GM23338 (cell line): ENCODE data around the gene TMTC4. TPM values are rescaled to one million over a fixed set of nuclear protein-coding genes. Genes with fewer than 3 reads are reported as not detected.

Source experiments
- ATAC-seq: fragments of 200-7000 bp; cut with Tn5 transposase; 3 replicates; pipeline ENCODE4 v1.9.1; 2020
- DNase-seq: peaks from one replicate; pipeline ENCODE4 v3.0.0-alpha.2; 2015; ENCODE audit warnings: low spot score
- H2AFZ ChIP-seq: fragments of 200-600 bp; sonication (generic); 2 replicates; pipeline ENCODE4 v1.8.0; 2016; ENCODE audit warnings: antibody characterized with exemption, mild to moderate bottlenecking, moderate library complexity
- H3F3A ChIP-seq: fragments of 200-600 bp; sonication (generic); replicated peaks from 2 replicates; pipeline ENCODE4 v1.8.0; 2017; ENCODE audit warnings: antibody characterized with exemption, mixed run types, low read depth
- H3K27ac ChIP-seq: fragments of 200-600 bp; sonication (generic); 2 replicates; pipeline ENCODE4 v1.6.1; 2016; ENCODE audit warnings: low read depth
- H3K27me3 ChIP-seq: fragments of 200-600 bp; sonication (generic); 2 replicates; pipeline ENCODE4 v1.8.0; 2016; ENCODE audit warnings: mild to moderate bottlenecking, mixed run types, moderate library complexity; ENCODE audit not compliant: insufficient read depth
- H3K36me3 ChIP-seq: fragments of 200-600 bp; sonication (generic); 2 replicates; pipeline ENCODE4 v1.8.0; 2016; ENCODE audit warnings: mild to moderate bottlenecking; ENCODE audit not compliant: insufficient read depth
- H3K4me1 ChIP-seq: fragments of 200-600 bp; sonication (generic); 2 replicates; pipeline ENCODE4 v1.8.0; 2016; ENCODE audit warnings: mild to moderate bottlenecking, moderate library complexity; ENCODE audit not compliant: insufficient read depth
- H3K4me2 ChIP-seq: fragments of 200-600 bp; sonication (generic); 2 replicates; pipeline ENCODE4 v1.7.1; 2017; ENCODE audit warnings: mixed run types
- H3K4me3 ChIP-seq: fragments of 200-600 bp; sonication (generic); 2 replicates; pipeline ENCODE4 v1.6.1; 2016; ENCODE audit warnings: mixed run types
- H3K79me2 ChIP-seq: fragments of 200-600 bp; sonication (generic); replicated peaks from 2 replicates; pipeline ENCODE4 v1.8.0; 2017; ENCODE audit warnings: mild to moderate bottlenecking; ENCODE audit not compliant: insufficient read depth
- H3K9me2 ChIP-seq: fragments of 200-600 bp; sonication (generic); 2 replicates; pipeline ENCODE4 v1.8.0; 2017; ENCODE audit not compliant: insufficient read depth
- H4K20me1 ChIP-seq: fragments of 200-600 bp; sonication (generic); replicated peaks from 2 replicates; pipeline ENCODE4 v1.8.0; 2017; ENCODE audit warnings: mild to moderate bottlenecking; ENCODE audit not compliant: insufficient read depth
- H3K27ac Mint-ChIP-seq: 2 replicates; pipeline ENCODE4 v1.8.0; 2020; ENCODE audit warnings: inconsistent platforms, mild to moderate bottlenecking, moderate library complexity, mixed read lengths
- H3K27me3 Mint-ChIP-seq: 3 replicates; pipeline ENCODE4 v1.8.0; 2022; ENCODE audit warnings: low read depth, mild to moderate bottlenecking, moderate library complexity, mixed read lengths, inconsistent platforms; ENCODE audit not compliant: insufficient read depth, poor library complexity
- H3K36me3 Mint-ChIP-seq: 3 replicates; pipeline ENCODE4 v1.8.0; 2021; ENCODE audit warnings: low read depth, mild to moderate bottlenecking, inconsistent platforms, moderate library complexity, mixed read lengths
- H3K4me1 Mint-ChIP-seq: 3 replicates; pipeline ENCODE4 v1.8.0; 2020; ENCODE audit warnings: mild to moderate bottlenecking, inconsistent platforms, mixed read lengths
- H3K4me3 Mint-ChIP-seq: 3 replicates; pipeline ENCODE4 v1.8.0; 2021; ENCODE audit warnings: moderate library complexity, mild to moderate bottlenecking, inconsistent platforms, mixed read lengths
- H3K9me3 Mint-ChIP-seq: 3 replicates; pipeline ENCODE4 v1.8.0; 2020; ENCODE audit warnings: moderate library complexity, mild to moderate bottlenecking, inconsistent platforms, mixed read lengths
- CREB1 ChIP-seq: fragments of 250-450 bp; sonication (Bioruptor Pico); IDR thresholded peaks from 2 replicates; pipeline ENCODE4 v1.5.0; 2020; ENCODE audit warnings: low read depth, mild to moderate bottlenecking, moderate library complexity
- CTCF ChIP-seq, 2 experiments: fragments of 200-600 bp in 1 of 2; sonication (generic) in 1 of 2; conservative IDR thresholded peaks; 2 replicates each; pipeline versions ENCODE4 v1.5.1 to v1.6.1; 2016 to 2017; ENCODE audit warnings: antibody characterized with exemption in 2 of 2, low read depth in 2 of 2, mild to moderate bottlenecking in 2 of 2, moderate library complexity in 1 of 2
- ETS1 ChIP-seq: IDR thresholded peaks from 2 replicates; pipeline ENCODE4 v1.6.1; 2016; ENCODE audit warnings: antibody characterized with exemption
- EZH2 ChIP-seq: fragments of 200-600 bp; sonication (generic); IDR thresholded peaks from one replicate; pipeline ENCODE4 v1.8.0; 2017; ENCODE audit warnings: antibody characterized with exemption, mild to moderate bottlenecking, low read depth; ENCODE audit not compliant: unreplicated experiment
- EZH2phosphoT487 ChIP-seq: fragments of 200-600 bp; sonication (generic); IDR thresholded peaks from one replicate; pipeline ENCODE4 v1.8.1; 2018; ENCODE audit warnings: antibody characterized with exemption; ENCODE audit not compliant: unreplicated experiment
- JUNB ChIP-seq: IDR thresholded peaks from one replicate; pipeline ENCODE4 v1.6.1; 2016; ENCODE audit warnings: antibody characterized with exemption; ENCODE audit not compliant: unreplicated experiment
- NANOG ChIP-seq: IDR thresholded peaks from 2 replicates; pipeline ENCODE4 v1.6.1; 2016; ENCODE audit warnings: antibody characterized with exemption, borderline replicate concordance
- POLR2AphosphoS5 ChIP-seq: IDR thresholded peaks from 2 replicates; pipeline ENCODE4 v1.6.1; 2016; ENCODE audit warnings: antibody characterized with exemption, low read depth
- REST ChIP-seq: IDR thresholded peaks from one replicate; pipeline ENCODE4 v1.6.1; 2018; ENCODE audit warnings: antibody characterized with exemption; ENCODE audit not compliant: unreplicated experiment
- STAT1 ChIP-seq: IDR thresholded peaks from one replicate; pipeline ENCODE4 v1.6.1; 2016; ENCODE audit warnings: antibody characterized with exemption; ENCODE audit not compliant: unreplicated experiment
- ZNF114 ChIP-seq: fragments of 250-450 bp; sonication (Bioruptor Pico); IDR thresholded peaks from 2 replicates; pipeline ENCODE4 v1.5.0; 2020; ENCODE audit warnings: mild to moderate bottlenecking, moderate library complexity
- ZNF331 ChIP-seq: fragments of 250-450 bp; sonication (Bioruptor Pico); IDR thresholded peaks from 2 replicates; pipeline ENCODE4 v1.5.0; 2020; ENCODE audit warnings: low read depth, mild to moderate bottlenecking, moderate library complexity
- ZNF462 ChIP-seq: fragments of 250-450 bp; sonication (Bioruptor Pico); IDR thresholded peaks from 2 replicates; pipeline ENCODE4 v1.5.0; 2020; ENCODE audit warnings: mild to moderate bottlenecking, moderate library complexity
- polyA plus RNA-seq: library from polyadenylated mRNA; unstranded; fragments of >200 nt; fragmentation: Nextera tagmentation; extraction: Ambion mirVana; gene quantifications from 2 replicates; pipeline ENCODE4 v1.2.1, GENCODE V29; 2016
- total RNA-seq: library from RNA; depleted of rRNA; stranded (reverse); fragments of >200 nt; shearing (Covaris generic); gene quantifications from 2 replicates; pipeline ENCODE4 v1.2.3, GENCODE V29; 2014

TMTC4 gene
- total and polyA plus RNA-seq, 2 experiments from 2014 or later: 21.9 to 50.0 TPM

DNA sequence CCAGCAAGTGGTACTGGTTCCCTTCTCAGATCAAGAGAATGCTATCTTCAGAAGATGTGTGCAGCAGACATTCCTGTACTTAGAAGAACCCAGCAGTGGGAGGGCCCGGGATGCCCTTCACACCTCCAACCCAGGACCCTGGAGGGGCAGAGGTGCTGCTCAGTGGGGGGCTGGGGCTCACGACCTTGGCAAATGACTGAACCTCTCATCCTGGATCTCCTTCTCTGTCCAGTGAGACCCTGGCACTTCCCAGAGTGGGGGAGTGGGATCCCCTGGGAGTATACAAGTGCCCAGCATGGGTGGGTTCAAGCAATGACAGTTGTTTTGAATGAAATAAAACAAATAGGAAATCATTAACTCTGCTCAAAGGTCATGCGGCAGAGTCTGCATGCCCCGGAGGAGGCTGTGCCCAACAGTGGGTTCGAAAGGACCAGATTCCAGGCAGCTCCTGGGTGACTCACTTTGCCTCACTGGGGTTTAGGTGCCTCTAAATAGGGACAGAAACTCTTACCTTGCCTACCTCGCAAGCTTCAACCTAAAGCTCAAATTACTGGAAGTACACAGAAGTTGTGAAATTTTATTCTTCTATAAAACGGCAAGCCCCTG lies 112.9 kb downstream of the TMTC4 start:
- H3K4me1 ChIP-seq: peaks cover 5% of the 10 kb centered on the region; the same call in 1 of the 2 replicates
- Mint-ChIP-seq H3K4me1 (peaks cover 9% of the 10 kb centered on the region), H3K4me3 (no peak overlapping the region), H3K27me3 (peaks cover 2% of the 10 kb centered on the region), H3K36me3 (peaks cover 11% of the 10 kb centered on the region; the same call in 2 of the 3 replicates), H3K27ac (no peak overlapping the region), H3K9me3 (peaks cover 8% of the 10 kb centered on the region)
- H3K36me3 ChIP-seq: peaks cover 4% of the 10 kb centered on the region; the same call in 1 of the 2 replicates
- no peaks in the 10 kb centered on the region for H3K79me2 ChIP-seq
- ATAC-seq (no peak), DNase-seq (no peak)
- TF ChIP-seq NANOG (no peak), ZNF114 (no peak), CREB1 (CRISPR knock-in tag) (no peak), ETS1 (no peak), STAT1 (no peak), REST (no peak), EZH2phosphoT487 (no peak), ZNF331 (CRISPR knock-in tag) (no peak), EZH2 (no peak), POLR2AphosphoS5 (no peak), ZNF462 (CRISPR knock-in tag) (no peak), JUNB (no peak), CTCF (conservative IDR thresholded peaks at IDR 0.05; ENCODE audit: low read depth in 2 of 2) (no peak)
- H3K4me2 ChIP-seq: no peak overlapping the region
- H3K27ac ChIP-seq: no peak overlapping the region
- 0 out of 2 replicates have a peak, but pooled peaks cover 9% of the 10 kb centered on the region for H3F3A ChIP-seq
- H3K4me3 ChIP-seq: no peak overlapping the region
- no peaks in the 10 kb centered on the region for H4K20me1 ChIP-seq
- no peak overlapping the region for H2AFZ ChIP-seq
- H3K27me3 ChIP-seq: no peaks in the 10 kb centered on the region
- no peaks in the 10 kb centered on the region for H3K9me2 ChIP-seq
